Measurements from ENCODE around the gene PNISR.

PNISR gene

GRCh38 chr6:99397287-99397686, 27.8 kb downstream of the PNISR start:
- no peak for DNase-seq

GRCh38 chr6:99393698-99394531, 31.2 kb downstream of the PNISR start, which contains the start of gene COQ3:
Gene COQ3, minus strand, starts transcription at chr6:99394195. Its CDS starts 16 bp downstream, at chr6:99394179.
- peak; percentile 63 for DNase-seq

- DNase-seq = no peak
Observed at GRCh38 chr6:99393366-99393697, 31.8 kb downstream of the PNISR start.

- DNase-seq = no peak
Observed at GRCh38 chr6:99390896-99391295, 34.2 kb downstream of the PNISR start.

- DNase-seq = no peak
Observed at GRCh38 chr6:99384507-99384906, 40.6 kb downstream of the PNISR start.

- no peak for DNase-seq
Observed at GRCh38 chr6:99378636-99379035, 46.5 kb downstream of the PNISR start.

GRCh38 chr6:99369533-99369932, 55.6 kb downstream of the PNISR start:
- no peak for DNase-seq

GRCh38 chr6:99366852-99367251, 58.3 kb downstream of the PNISR start:
- no peak for DNase-seq

- no peak for DNase-seq
Observed at GRCh38 chr6:99364026-99364425, 61.1 kb downstream of the PNISR start.

- DNase-seq = no peak
Observed at GRCh38 chr6:99362678-99363268, 62.3 kb downstream of the PNISR start.

GRCh38 chr6:99359800-99360199, 65.3 kb downstream of the PNISR start:
- DNase-seq = no peak

- no peak for DNase-seq
Observed at GRCh38 chr6:99356641-99357040, 68.5 kb downstream of the PNISR start.

- no peak for DNase-seq
Observed at GRCh38 chr6:99354983-99355382, 70.1 kb downstream of the PNISR start.

GRCh38 chr6:99353126-99353525, 72.0 kb downstream of the PNISR start:
- DNase-seq = no peak

- no peak for DNase-seq
Observed at GRCh38 chr6:99350573-99350972, 74.5 kb downstream of the PNISR start.

- DNase-seq = peak; percentile 29
Observed at GRCh38 chr6:99349171-99350141, 75.7 kb downstream of the PNISR start, which contains the start of gene FAXC. Gene FAXC, minus strand, starts transcription at chr6:99349674. Its CDS starts 302 bp downstream, at chr6:99349372.

- no peak for DNase-seq
Observed at GRCh38 chr6:99348288-99349170, 76.6 kb downstream of the PNISR start.

Measured in T1000 (cell line).